Measurements from ENCODE around the gene PNMA8B.

PNMA8B gene

DNA sequence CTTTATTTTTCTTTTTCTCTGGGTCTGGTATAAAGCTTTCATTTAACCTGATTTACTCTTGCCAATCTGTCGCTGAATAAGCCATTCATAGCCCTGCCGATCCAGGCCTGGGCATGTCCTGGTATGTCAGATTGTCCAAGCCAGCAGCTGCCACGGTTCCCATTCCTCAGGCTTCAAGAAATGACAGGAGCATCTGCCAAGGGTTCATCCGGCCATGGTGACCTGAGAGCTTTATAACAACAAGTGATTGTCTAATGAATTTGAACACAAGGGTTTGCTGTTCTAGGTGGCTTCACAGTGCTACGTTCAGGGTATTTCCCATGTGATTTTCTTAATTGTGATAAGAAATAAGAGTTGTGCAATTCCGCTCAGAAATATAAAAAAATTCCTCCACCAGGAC lies 44.3 kb downstream of the PNMA8B start:
- no peak for DNase-seq

DNA sequence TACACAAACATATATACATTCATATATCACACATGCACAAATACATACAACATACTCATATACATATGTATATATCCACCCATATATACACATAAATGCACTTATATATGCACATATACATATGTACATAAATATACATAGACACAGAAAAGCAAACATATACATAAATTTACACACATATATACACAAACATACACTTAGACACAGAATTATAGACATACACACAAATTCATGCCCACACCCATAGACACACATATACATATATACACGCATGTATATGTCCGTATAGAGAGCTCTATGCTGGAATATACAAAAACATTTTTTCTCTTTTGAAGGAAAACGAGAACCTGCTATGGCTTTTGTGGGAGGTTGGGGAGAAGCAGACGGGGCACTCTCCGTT lies 44.9 kb downstream of the PNMA8B start:
- DNase-seq = no peak

DNA sequence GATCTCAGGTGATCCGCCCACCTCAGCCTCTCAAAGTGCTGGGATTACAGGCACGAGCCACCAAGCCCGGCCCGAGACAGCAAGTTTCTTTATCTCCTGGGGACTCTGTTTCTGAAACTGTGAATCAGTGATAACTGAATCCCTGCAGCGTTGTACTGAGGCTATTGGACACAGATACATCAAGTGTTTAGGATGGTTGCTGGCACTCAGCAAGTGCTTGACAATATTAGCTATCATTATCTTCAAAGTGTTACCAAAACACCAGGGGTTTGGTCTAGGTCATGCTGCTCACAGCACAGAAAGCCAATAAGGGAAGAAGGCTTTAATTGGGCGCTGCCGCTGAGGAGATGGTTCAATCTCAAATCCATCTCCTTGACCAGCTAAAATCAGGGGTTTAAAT lies 46.4 kb downstream of the PNMA8B start:
- no peak for DNase-seq

DNA sequence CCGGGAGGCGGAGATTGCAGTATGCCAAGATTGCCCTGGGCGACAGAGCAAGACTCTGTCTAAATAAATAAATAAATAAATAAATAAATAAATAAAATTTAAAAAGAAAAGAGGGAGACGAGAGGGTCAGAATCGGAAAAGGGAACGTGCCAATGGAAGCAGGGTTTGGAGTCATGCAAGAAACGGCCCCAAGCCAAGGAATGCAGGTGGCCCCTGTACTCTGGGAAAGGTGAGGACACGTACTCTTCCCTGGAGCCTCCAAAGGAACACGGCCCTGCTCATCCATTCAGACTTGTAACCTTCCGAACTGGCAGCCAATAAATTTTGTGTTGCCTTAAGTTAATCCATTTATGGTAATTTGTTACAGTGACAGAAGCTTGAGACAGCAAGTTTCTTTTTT lies 47.1 kb downstream of the PNMA8B start:
- DNase-seq = no peak

DNA sequence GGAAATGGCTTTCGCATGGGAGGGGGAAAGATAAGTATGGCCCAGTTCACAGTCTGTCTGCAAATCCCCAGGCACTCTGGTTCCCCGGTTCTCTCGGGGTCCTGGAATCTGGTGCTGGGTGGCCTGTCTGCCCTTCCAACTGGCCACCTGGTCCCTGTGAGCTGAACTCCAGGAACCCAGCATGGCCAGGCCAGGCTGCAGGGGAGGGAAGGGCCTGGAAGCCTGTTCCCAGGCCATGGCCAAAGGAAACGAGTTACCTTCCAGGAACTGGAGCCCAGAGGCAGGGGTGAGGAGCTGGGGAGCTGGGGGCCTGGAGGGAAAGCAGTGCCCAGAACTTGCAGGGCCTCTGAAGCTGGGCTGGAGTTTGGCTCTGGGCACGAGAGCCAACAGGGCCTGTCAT lies 47.8 kb downstream of the PNMA8B start:
- no peak for DNase-seq

DNA sequence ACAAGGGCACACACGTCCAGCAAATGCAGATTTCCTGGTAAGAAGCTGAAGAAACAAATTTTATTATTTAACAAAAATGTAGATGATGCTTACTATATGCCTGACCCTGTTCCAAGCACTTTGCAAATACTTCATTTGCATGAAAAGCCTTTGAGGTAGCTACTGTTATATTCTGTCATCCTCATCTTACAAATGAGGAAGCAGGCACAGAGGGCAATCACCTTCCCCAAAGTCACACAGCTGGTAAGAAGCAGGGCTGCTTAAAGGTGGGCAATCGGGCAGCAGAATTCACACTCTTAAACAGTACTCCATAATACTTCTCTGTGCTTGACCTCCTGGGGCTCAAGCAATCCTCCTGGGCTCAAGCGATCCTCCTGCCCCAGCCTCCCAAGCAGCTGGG lies 48.7 kb downstream of the PNMA8B start:
- DNase-seq = no peak

DNA sequence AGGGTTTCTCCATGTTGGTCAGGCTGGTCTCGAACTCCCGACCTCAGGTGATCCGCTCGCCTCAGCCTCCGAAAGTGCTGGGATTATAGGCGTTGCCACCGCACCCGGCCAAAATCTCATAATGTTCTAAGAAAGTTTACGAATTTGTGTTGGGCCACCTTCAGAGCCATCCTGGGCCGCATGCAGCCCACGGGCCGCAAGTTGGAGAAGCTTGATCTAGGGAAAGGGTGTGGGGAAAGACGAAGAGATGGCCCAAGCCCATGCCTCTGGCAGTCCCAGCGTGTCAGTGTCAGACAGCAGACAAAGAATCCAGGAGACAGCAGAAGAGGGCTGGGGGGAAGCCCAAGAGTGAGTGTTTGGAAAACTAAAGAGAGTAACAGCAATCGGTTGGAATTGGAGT lies 49.6 kb downstream of the PNMA8B start:
- DNase-seq = no peak

DNA sequence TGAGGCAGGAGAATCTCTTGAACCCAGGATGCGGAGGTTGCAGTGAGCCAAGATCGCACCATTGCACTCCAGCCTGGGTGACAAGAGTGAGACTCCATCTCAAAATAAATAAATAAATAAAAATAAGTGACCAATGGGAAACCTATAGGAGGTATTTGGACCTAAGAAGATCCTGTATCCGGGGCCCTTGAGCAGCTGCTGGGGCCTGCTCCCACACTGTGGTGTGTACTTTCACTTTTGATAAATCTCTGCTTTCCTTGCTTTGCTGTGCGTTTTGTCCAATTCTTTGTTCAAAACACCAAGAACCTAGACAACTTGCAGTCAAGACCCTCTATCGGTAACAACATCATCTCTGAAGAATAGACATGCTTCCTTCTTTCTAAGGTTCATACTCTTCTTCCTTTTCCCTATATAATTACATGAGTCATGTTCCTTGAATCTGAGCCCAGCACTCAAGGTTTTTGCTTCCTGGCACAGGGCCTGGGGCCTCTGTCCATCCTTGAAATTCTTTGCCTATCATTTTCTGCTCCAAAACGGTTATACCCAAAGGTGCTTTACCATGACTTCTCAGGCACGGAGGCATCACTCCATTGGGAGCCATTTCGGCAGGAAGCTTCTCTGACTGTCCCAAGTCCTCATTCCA lies 52.7 kb downstream of the PNMA8B start:
- no peak for DNase-seq

DNA sequence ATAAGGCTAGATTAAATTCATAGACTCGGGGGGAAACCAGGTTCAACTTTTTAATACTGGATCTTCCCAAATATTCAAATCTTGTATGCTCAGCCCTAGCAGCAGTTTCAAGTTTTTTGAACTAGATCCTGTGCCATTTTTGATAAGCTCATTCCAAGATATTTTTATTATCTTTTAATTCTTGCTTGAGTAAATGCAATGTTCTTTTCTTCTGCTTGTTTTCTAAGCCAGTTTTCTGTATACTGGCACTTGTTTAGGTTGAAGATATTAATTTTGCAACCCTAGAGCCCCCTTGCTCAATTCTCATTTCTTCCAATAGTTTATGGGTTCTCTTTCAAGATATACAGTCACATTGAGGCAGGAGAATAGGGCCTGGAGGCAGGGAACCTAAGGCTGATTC lies 53.8 kb downstream of the PNMA8B start:
- DNase-seq = no peak
